Fibroblast of lung (primary cell): Measurements from ENCODE around the gene PCDH1. TPM values are rescaled to one million over a fixed set of nuclear protein-coding genes. Genes with fewer than 3 reads are reported as not detected.

Source experiments
- DNase-seq, 2 donors: peaks; one replicate each; pipeline versions ENCODE4 v3.0.0 to v3.0.0-alpha.2; 2010; ENCODE audit warnings: low read depth in 2 of 2
- H2AFZ ChIP-seq: 2 replicates; pipeline ENCODE4 v1.5.1; 2012; ENCODE audit warnings: low read length, control low read depth, inconsistent platforms
- H3K27ac ChIP-seq: 2 replicates; pipeline ENCODE4 v1.5.1; 2011; ENCODE audit warnings: low read length, control low read depth; ENCODE audit not compliant: insufficient read depth
- H3K27me3 ChIP-seq: 2 replicates; pipeline ENCODE4 v1.5.1; 2011; ENCODE audit warnings: mild to moderate bottlenecking, low read length; ENCODE audit not compliant: control insufficient read depth, insufficient read depth
- H3K36me3 ChIP-seq: 2 replicates; pipeline ENCODE4 v1.5.1; 2011; ENCODE audit warnings: low read length; ENCODE audit not compliant: control insufficient read depth, insufficient read depth
- H3K4me1 ChIP-seq: 2 replicates; pipeline ENCODE4 v1.5.1; 2011; ENCODE audit warnings: low read length; ENCODE audit not compliant: control insufficient read depth, insufficient read depth; ENCODE audit errors: extremely low read depth
- H3K4me2 ChIP-seq: 2 replicates; pipeline ENCODE4 v1.5.1; 2011; ENCODE audit warnings: low read length, control low read depth; ENCODE audit not compliant: insufficient read depth; ENCODE audit errors: extremely low read depth
- H3K4me3 ChIP-seq, 4 experiments: fragments of 200-600 bp in 1 of 4; sonication (generic) in 1 of 4; replicated peaks in 1 of 4; 2 replicates each; pipeline ENCODE4 v1.5.1; 2011 to 2016; ENCODE audit warnings: low read length in 4 of 4, low read depth in 3 of 4, mild to moderate bottlenecking in 3 of 4, control low read depth in 2 of 4, inconsistent platforms in 1 of 4, mixed read lengths in 1 of 4; ENCODE audit not compliant: insufficient read depth in 1 of 4; ENCODE audit errors: control extremely low read depth in 1 of 4
- H3K79me2 ChIP-seq: 2 replicates; pipeline ENCODE4 v1.5.1; 2012; ENCODE audit warnings: mild to moderate bottlenecking, low read length, inconsistent platforms; ENCODE audit not compliant: control insufficient read depth, insufficient read depth
- H3K9ac ChIP-seq: 2 replicates; pipeline ENCODE4 v1.5.1; 2011; ENCODE audit warnings: mild to moderate bottlenecking, low read length, control low read depth; ENCODE audit not compliant: insufficient read depth
- H3K9me3 ChIP-seq: 2 replicates; pipeline ENCODE4 v1.5.1; 2012; ENCODE audit warnings: low read depth, low read length; ENCODE audit not compliant: control insufficient read depth, insufficient read depth
- H4K20me1 ChIP-seq: 2 replicates; pipeline ENCODE4 v1.5.1; 2011; ENCODE audit warnings: low read length; ENCODE audit not compliant: control insufficient read depth, insufficient read depth; ENCODE audit errors: extremely low read depth
- EZH2 ChIP-seq: IDR thresholded peaks from 2 replicates; pipeline ENCODE4 v1.5.1; 2012; ENCODE audit warnings: low read length, control low read depth, mild to moderate bottlenecking; ENCODE audit errors: missing control alignments
- polyA plus RNA-seq, 2 donors: library from polyadenylated mRNA; depleted of rRNA in 1 of 2; stranded (reverse) in 1 of 2; unstranded in 1 of 2; fragments of >200 nt; gene quantifications; 2 replicates each; pipeline ENCODE4 v1.2.1, GENCODE V29; 2011 to 2012; ENCODE audit warnings: missing spikeins in 1 of 2
- total RNA-seq: library from RNA; depleted of rRNA; stranded (reverse); fragments of >200 nt; gene quantifications from 2 replicates; pipeline ENCODE4 v1.2.1, GENCODE V29; 2014
- TF ChIP-seq, protein P1 (sequence below), 2 donors: IDR thresholded peaks in 1 of 2; conservative IDR thresholded peaks in 1 of 2; 1 replicate in 1 of 2; 2 replicates in 1 of 2; pipeline ENCODE4 v1.5.1; 2011 to 2012; ENCODE audit warnings: low read length in 2 of 2, control low read depth in 1 of 2, inconsistent platforms in 1 of 2, low read depth in 1 of 2, mild to moderate bottlenecking in 1 of 2

PCDH1 gene
- total and polyA plus RNA-seq, 2 donors (not counting 1 experiment from before 2014, with no cell fraction given): 0.66 to 1.6 TPM

DNA sequence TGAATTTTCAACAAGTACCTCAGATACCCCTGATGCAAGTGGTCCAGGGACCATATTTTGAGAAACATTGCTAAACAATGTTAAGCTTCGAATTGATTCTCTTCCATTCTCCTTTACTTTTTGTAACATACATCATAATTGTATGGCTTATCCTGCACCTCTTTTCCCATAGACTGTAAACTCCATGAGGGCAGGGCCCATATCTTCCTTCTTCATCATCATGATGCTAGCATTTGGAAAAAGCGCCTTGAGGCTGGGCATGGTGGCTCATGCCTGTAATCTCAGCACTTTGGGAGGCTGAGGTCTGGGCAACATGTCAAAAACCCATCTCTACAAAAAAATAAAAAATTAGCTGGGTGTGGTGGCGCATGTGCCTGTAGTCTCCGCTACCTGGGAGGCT is 31.0 kb upstream of the PCDH1 start:
- Histone ChIP-seq H3K4me1 (peaks cover 3% of the 10 kb centered on the region), H3K9me3 (no peaks in the 10 kb centered on the region), H3K9ac (no peak overlapping the region), H3K79me2 (no peaks in the 10 kb centered on the region), H4K20me1 (no peaks in the 10 kb centered on the region), H3K36me3 (no peaks in the 10 kb centered on the region), H3K27me3 (peaks cover 5% of the 10 kb centered on the region), H3K4me3 (no peak overlapping the region), H2AFZ (no peak overlapping the region), H3K27ac (no peak overlapping the region), H3K4me2 (no peak overlapping the region)
- TF ChIP-seq, protein P1, sequence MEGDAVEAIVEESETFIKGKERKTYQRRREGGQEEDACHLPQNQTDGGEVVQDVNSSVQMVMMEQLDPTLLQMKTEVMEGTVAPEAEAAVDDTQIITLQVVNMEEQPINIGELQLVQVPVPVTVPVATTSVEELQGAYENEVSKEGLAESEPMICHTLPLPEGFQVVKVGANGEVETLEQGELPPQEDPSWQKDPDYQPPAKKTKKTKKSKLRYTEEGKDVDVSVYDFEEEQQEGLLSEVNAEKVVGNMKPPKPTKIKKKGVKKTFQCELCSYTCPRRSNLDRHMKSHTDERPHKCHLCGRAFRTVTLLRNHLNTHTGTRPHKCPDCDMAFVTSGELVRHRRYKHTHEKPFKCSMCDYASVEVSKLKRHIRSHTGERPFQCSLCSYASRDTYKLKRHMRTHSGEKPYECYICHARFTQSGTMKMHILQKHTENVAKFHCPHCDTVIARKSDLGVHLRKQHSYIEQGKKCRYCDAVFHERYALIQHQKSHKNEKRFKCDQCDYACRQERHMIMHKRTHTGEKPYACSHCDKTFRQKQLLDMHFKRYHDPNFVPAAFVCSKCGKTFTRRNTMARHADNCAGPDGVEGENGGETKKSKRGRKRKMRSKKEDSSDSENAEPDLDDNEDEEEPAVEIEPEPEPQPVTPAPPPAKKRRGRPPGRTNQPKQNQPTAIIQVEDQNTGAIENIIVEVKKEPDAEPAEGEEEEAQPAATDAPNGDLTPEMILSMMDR (conservative IDR thresholded peaks at IDR 0.05 in 1 of 2, IDR thresholded peaks at IDR 0.05 in 1 of 2; ENCODE audit: low read depth in 1 of 2, low read length in 2 of 2): no peak
- no peak for TF ChIP-seq EZH2
- DNase-seq: no peak

DNA sequence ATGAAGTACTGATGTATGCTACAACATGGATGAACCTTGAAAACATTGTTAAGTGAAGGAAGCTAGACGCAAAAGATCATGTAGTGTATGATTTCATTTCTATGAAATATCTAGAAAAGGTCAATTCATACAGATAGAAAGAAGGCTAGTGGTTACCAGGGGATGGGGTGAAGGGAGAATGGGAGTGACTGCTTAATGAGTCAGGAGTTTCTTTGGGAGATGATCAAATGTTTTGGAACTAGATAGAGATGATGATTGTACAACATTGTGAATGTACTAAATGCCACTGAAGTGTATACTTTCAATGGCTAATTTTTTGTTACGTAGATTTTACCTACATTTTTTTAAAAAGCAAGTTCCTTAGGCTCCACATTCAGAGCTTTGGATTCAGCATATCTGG is 30.6 kb upstream of the PCDH1 start:
- Histone ChIP-seq H2AFZ (no peak overlapping the region), H3K4me2 (no peak overlapping the region), H3K4me1 (peaks cover 2% of the 10 kb centered on the region), H3K9me3 (no peaks in the 10 kb centered on the region), H3K27me3 (peaks cover 5% of the 10 kb centered on the region), H3K9ac (no peak overlapping the region), H3K27ac (no peak overlapping the region), H3K36me3 (no peaks in the 10 kb centered on the region), H3K79me2 (no peaks in the 10 kb centered on the region), H3K4me3 (no peak overlapping the region), H4K20me1 (no peaks in the 10 kb centered on the region)
- DNase-seq: peak in 1 of 2 donors; percentile 37
- TF ChIP-seq, protein P1 (conservative IDR thresholded peaks at IDR 0.05 in 1 of 2, IDR thresholded peaks at IDR 0.05 in 1 of 2; ENCODE audit: low read depth in 1 of 2, low read length in 2 of 2): no peak
- no peak for TF ChIP-seq EZH2

DNA sequence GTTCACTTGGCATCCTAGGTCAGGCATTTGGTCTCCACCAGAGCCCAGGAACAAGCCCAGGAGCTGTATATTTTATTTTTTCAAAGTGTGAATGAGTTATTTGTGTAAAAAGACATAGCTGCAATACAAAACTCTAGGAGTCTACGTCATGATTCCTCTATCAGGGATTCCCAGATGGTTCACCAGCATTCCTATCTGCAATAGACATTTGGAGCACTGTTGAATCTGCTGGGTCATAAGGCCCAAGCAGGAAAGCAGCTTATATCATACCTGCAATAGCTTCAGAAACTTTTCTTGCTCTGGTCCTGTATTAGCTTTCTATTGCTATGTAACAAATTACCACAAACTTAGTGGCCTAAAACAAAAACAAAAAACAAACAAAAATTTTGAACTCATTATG is 28.8 kb upstream of the PCDH1 start:
- no peak for DNase-seq

More for the DNA sequence above, 28.8 kb upstream of the PCDH1 start:
- TF ChIP-seq EZH2: no peak
- TF ChIP-seq, protein P1 (conservative IDR thresholded peaks at IDR 0.05 in 1 of 2, IDR thresholded peaks at IDR 0.05 in 1 of 2; ENCODE audit: low read depth in 1 of 2, low read length in 2 of 2): no peak
- Histone ChIP-seq H4K20me1 (no peaks in the 10 kb centered on the region), H3K27ac (no peak overlapping the region), H3K4me3 (no peak overlapping the region), H3K9me3 (no peaks in the 10 kb centered on the region), H3K4me2 (no peak overlapping the region), H3K9ac (no peak overlapping the region), H3K27me3 (peaks cover 10% of the 10 kb centered on the region), H2AFZ (no peak overlapping the region), H3K79me2 (no peaks in the 10 kb centered on the region), H3K36me3 (no peaks in the 10 kb centered on the region), H3K4me1 (no peaks in the 10 kb centered on the region)
